Adrenal gland (tissue), 12 donors: ENCODE measurements around the gene CHDH. TPM values are rescaled to one million over a fixed set of nuclear protein-coding genes. Genes with fewer than 3 reads are reported as not detected.

ENCODE experiments used
- DNase-seq, 7 donors: peaks; one replicate each; pipeline ENCODE4 v3.0.0-alpha.2; 2019 to 2020
- H3K27ac ChIP-seq, 5 donors: fragments of 200-600 bp; sonication (generic) in 4 of 5; 1 replicate in 3 of 5; 2 replicates in 2 of 5; pipeline versions ENCODE4 v1.5.1 to v1.8.0; 2016 to 2020; ENCODE audit warnings: mild to moderate bottlenecking in 1 of 5
- H3K27me3 ChIP-seq: fragments of 200-600 bp; 2 replicates; pipeline ENCODE4 v1.8.0; 2021
- H3K36me3 ChIP-seq, 2 donors: fragments of 200-600 bp; replicated peaks in 1 of 2; 1 replicate in 1 of 2; 2 replicates in 1 of 2; pipeline versions ENCODE4 v1.5.1 to v1.8.0; 2018 to 2022
- H3K4me1 ChIP-seq, 2 donors: fragments of 200-600 bp; replicated peaks in 1 of 2; 1 replicate in 1 of 2; 2 replicates in 1 of 2; pipeline versions ENCODE4 v1.5.1 to v1.8.0; 2018 to 2021
- H3K4me3 ChIP-seq, 4 donors: fragments of 200-600 bp; sonication (generic) in 3 of 4; one replicate each; pipeline ENCODE4 v1.5.1; 2016 to 2018
- H3K9me3 ChIP-seq, 3 donors: fragments of 200-600 bp; sonication (generic) in 1 of 3; replicated peaks in 1 of 3; 1 replicate in 2 of 3; 2 replicates in 1 of 3; pipeline versions ENCODE4 v1.5.1 to v1.8.0; 2016 to 2021
- POLR2A ChIP-seq, 2 donors: fragments of 450-650 bp; IDR thresholded peaks; one replicate each; pipeline ENCODE4 v1.6.1; 2017; ENCODE audit warnings: antibody characterized with exemption in 2 of 2, mild to moderate bottlenecking in 2 of 2, moderate library complexity in 1 of 2
- WGBS, 4 donors: extraction: QIAGEN DNeasy Blood & Tissue Kit in 2 of 4; methylation state at CpG; one replicate each; pipeline versions ENCODE4 v1.1.5 to v1.1.7; 2013 to 2017; 5-methylcytosine and 5-hydroxymethylcytosine counted together
- intact Hi-C, 2 donors: fragments of 100-400 bp; cut with DNase I; formaldehyde crosslinking; loops; one replicate each; pipeline versions ENCODE4 v1.14.1 to v1.15.0; 2022 to 2023
- polyA plus RNA-seq, 3 donors: library from polyadenylated mRNA; stranded (reverse); fragments of 200-250 nt in 2 of 3; fragments of 350-450 nt in 1 of 3; fragmentation: Illumina TruSeq in 1 of 3; extraction: RNeasy Lipid Tissue Mini Kit (QIAGEN cat#74804) in 1 of 3; gene quantifications; one replicate each; pipeline ENCODE4 v1.2.3, GENCODE V29; 2013 to 2014
- total RNA-seq, 9 donors: library from RNA; depleted of rRNA in 4 of 9; stranded (reverse); fragments of >200 nt in 4 of 9; fragments of 120-200 nt in 1 of 9; fragmentation: NEBNext Ultra II Directional in 1 of 9; extraction: Animal tissue kit (Norgen Biotek cat#: 25700) in 1 of 9; gene quantifications; one replicate each; pipeline versions ENCODE4 v1.1.0 to v1.2.4, GENCODE V29; 2013 to 2023
- TF ChIP-seq, protein P1 (sequence below), 6 experiments: fragments of 450-650 bp in 4 of 6; fragments of 200-600 bp in 2 of 6; sonication (generic) in 1 of 6; IDR thresholded peaks; 1 replicate in 5 of 6; 2 replicates in 1 of 6; pipeline versions ENCODE4 v1.5.1 to v1.8.0; 2016 to 2021; ENCODE audit warnings: antibody characterized with exemption in 6 of 6, mild to moderate bottlenecking in 2 of 6, moderate library complexity in 1 of 6
- donor health status: healthy with polysubstance abuse.
- donor health status: Bipolar disorder and iron deficiency.
- donor health status: DM: yes; HTN: yes; CAD: no.
- donor health status: DM: no; HTN: no; CAD: no.
- donor health status: DM: no; HTN: no; CAD: no.
- donor health status: DM: yes; HTN: yes; CAD: no.

Gene CHDH
- total and polyA plus RNA-seq, 12 donors: 0.17 to 29.6 (median 5.3) TPM

DNA sequence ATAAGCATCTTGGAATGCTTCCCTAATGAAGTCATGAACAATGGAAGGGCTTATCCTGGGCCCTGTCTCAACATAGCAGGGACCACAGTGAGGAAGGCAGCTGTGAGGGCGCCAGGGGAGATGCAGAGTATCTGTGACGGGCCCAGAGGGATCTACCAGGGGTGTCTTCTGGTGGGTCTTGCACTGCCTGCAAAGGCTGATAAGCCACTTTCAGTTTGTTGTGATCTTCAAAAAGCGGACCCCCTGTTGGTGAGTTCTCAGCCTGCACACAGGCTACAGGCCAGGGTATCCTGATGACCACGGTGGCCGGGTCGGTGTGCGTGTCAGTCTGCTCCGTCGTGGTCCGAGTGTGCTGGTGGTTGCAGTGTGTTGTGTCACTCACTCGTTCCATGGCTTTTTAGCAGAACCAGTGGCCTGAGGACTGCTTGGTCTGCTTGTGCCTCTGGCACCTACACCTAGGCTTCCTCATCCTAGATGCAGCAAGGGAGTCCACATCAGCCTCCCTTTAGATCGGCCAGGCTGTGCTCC lies 46.8 kb downstream of the CHDH start:
- WGBS, 4 donors: 91 to 97% (median 96%) methylated on average over 5 to 12 of the region's 12 CpGs
- Histone ChIP-seq H3K27ac (no peak overlapping the region), H3K36me3 (peaks cover 0 to 9% of the 10 kb centered on the region in 2 donors), H3K4me1 (peaks cover 0 to 11% of the 10 kb centered on the region in 2 donors), H3K4me3 (no peak overlapping the region), H3K27me3 (no peaks in the 10 kb centered on the region), H3K9me3 (no peaks in the 10 kb centered on the region)
- intact Hi-C loops: no loop called here
- TF ChIP-seq, protein P1, sequence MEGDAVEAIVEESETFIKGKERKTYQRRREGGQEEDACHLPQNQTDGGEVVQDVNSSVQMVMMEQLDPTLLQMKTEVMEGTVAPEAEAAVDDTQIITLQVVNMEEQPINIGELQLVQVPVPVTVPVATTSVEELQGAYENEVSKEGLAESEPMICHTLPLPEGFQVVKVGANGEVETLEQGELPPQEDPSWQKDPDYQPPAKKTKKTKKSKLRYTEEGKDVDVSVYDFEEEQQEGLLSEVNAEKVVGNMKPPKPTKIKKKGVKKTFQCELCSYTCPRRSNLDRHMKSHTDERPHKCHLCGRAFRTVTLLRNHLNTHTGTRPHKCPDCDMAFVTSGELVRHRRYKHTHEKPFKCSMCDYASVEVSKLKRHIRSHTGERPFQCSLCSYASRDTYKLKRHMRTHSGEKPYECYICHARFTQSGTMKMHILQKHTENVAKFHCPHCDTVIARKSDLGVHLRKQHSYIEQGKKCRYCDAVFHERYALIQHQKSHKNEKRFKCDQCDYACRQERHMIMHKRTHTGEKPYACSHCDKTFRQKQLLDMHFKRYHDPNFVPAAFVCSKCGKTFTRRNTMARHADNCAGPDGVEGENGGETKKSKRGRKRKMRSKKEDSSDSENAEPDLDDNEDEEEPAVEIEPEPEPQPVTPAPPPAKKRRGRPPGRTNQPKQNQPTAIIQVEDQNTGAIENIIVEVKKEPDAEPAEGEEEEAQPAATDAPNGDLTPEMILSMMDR (IDR thresholded peaks at IDR 0.05): no peak
- no peak for TF ChIP-seq POLR2A (IDR thresholded peaks at IDR 0.05)
- DNase-seq: no peak

DNA sequence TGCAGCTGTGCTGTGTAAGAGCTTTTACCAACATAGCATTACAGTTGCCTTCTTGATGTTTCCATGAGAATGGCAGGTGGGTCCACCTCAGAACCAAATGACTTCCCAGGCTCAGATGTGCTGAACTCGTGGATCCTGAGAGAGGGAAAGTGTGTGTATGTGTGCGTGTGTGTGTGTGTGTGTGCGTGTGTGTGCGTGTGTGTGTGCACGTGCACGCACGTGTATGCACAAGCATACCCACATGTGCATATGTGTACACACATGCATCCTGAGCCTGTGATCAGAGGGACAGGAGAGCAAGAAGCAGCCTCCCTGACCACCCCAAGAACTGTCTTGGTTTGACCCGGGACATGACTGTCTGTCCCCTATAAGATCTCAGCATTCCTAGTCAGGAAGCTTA lies 48.1 kb downstream of the CHDH start:
- Histone ChIP-seq H3K4me3 (no peak overlapping the region), H3K27me3 (no peaks in the 10 kb centered on the region), H3K9me3 (no peaks in the 10 kb centered on the region), H3K27ac (no peak overlapping the region), H3K36me3 (peaks cover 0 to 9% of the 10 kb centered on the region in 2 donors), H3K4me1 (peaks cover 0 to 11% of the 10 kb centered on the region in 2 donors)
- DNase-seq: no peak
- intact Hi-C loops: no loop called here
- WGBS, 4 donors: 86 to 96% (median 90%) methylated on average over 8 of the region's 8 CpGs
- no peak for TF ChIP-seq POLR2A (IDR thresholded peaks at IDR 0.05)
- TF ChIP-seq, protein P1 (IDR thresholded peaks at IDR 0.05): no peak

DNA sequence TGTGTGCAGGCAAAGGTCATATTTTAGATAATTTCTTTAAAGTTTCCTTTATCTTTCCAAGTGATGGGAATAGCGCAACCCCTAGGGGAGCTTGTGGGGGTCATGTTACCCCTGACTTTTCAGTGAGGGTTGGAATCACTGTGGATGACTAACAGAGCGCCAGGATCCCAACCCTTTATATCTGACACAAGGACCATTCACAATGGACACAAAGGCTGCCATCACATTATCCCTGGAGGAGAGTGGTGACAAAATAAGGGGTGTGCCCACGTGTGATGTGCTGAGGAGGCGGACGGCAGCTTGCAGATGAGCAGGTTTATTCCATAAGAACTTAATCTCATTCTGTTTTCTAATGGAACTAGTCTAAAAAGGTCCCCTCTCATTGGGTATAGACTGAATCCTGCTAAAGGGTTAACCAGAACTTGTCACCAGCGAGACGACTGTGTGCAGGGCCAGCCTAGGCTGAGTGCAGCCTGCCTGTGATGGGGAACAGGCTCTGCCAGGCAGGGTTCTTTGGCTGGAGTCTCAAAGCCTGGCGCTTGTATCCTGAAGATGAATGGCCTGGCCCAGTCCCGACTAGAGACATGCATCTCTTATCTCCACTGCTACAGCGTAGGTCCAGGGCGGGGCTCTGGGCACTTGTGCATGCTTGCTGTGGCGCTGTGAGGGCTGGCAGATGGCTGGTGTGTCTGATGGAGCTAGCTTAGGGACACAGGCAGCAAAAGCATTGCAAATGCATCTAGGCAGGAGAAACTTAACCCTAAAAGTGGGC lies 50.2 kb downstream of the CHDH start:
- Histone ChIP-seq H3K36me3 (peaks cover 0 to 2% of the 10 kb centered on the region in 2 donors), H3K4me1 (peaks cover 0 to 11% of the 10 kb centered on the region in 2 donors), H3K4me3 (no peak overlapping the region), H3K27me3 (no peaks in the 10 kb centered on the region), H3K9me3 (no peaks in the 10 kb centered on the region), H3K27ac (peak overlapping the region in 1 of 5 donors; percentile 34)
- 50 to 57% (median 52%) methylated on average over 9 to 12 of the region's 12 CpGs for WGBS, 4 donors
- TF ChIP-seq, protein P1 (IDR thresholded peaks at IDR 0.05): no peak
- TF ChIP-seq POLR2A (IDR thresholded peaks at IDR 0.05): no peak
- DNase-seq: peak; percentile 75 to 96 (median 89)
- intact Hi-C loops: no loop called here

DNA sequence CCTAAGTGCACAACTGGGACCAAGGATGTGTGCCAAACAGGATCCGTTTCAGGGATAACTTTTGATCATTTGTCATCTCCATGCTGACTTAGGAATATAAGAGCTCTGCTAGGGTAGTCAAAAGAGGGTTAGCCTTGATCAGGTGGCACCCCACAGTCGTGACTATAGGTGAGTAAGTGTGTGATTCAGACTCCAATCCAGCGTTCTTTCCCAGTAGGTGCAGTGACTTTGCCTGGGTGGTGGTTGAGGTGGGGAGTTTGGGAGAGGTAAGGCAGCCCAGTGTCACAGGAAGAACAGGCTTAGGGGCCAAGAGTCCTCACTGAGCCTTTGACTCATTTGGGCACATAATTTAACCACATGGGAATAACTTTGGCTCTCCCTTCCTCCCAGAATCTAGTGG lies 51.0 kb downstream of the CHDH start:
- intact Hi-C loops: no loop called here
- no peaks in the 10 kb centered on the region for H3K36me3 ChIP-seq
- WGBS, 4 donors: 17 to 48% (median 43%) methylated on average over 1 to 3 of the region's 3 CpGs
- H3K27me3 ChIP-seq: no peaks in the 10 kb centered on the region
- no peak overlapping the region for H3K4me3 ChIP-seq
- no peak for TF ChIP-seq POLR2A (IDR thresholded peaks at IDR 0.05)
- TF ChIP-seq, protein P1 (IDR thresholded peaks at IDR 0.05): no peak
- no peaks in the 10 kb centered on the region for H3K9me3 ChIP-seq
- peaks cover 0 to 11% of the 10 kb centered on the region in 2 donors for H3K4me1 ChIP-seq
- DNase-seq: no peak
- H3K27ac ChIP-seq: peak overlapping the region in 1 of 5 donors; percentile 34
